Suppressor macrophage treated with lipopolysaccharide for 1 hour (primary cell): ENCODE data around the gene CNPY4.
"Not testable (repeated sequence)": the region's sequence is repeated elsewhere in the genome, so short reads cannot be mapped to it uniquely, and the experiment has no call there.

Experiments used
- DNase-seq, 3 donors: peaks; one replicate each; pipeline ENCODE4 v3.0.0-alpha.2; 2020 to 2022

The CNPY4 gene

DNA sequence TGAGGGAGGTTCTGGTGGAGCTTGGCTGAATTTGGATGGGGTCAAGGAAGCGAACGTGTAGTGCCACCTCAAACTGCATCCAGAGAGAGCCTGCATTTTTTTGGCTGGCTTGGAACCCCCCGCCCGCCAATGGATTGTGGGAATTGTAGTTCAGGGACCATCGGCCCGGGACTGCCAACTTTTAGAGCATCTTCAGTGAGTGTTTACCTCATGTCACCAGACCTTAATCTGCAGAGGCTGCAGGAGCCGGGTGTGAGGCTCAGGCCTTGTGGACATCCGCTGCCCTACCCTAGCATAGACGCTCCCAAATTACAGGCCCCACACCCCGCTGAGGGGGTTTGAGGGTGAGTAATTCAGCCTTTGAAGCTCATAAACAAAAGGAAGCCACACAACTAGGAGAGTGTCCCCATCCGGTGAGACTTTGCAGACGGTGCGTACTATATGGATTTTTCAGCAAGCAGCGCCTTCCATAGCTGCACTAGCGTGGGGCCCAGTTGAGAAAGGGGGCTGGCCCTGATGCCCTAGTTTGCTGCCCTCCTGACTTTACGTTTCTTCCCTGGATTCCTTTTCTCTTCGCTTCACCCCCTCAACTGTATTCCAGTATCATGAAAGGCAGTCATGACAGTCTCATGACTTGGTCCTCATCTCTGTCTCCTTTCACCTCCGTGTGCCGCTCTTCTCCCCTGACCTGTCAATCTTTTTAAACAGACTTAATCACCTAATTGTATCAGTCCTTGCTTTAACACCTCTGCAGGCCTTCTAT lies 717 bp downstream of the CNPY4 start:
- DNase-seq: peak in 2 of 3 donors; percentile 60 to 63

DNA sequence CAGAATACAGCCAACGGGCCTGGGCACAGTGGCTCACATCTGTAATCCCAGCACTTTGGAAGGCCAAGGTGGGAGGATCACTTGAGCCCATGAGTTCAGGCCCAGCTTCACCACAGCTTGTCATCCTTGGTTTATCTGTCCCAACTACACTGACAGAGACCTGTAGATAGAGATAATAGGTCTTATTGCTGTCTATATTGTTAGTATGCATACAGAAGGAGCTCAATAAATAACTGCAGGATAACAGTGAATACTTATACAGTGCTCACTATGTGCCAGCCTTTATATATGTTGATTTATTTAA lies 1.3 kb downstream of the CNPY4 start:
- no peak for DNase-seq

DNA sequence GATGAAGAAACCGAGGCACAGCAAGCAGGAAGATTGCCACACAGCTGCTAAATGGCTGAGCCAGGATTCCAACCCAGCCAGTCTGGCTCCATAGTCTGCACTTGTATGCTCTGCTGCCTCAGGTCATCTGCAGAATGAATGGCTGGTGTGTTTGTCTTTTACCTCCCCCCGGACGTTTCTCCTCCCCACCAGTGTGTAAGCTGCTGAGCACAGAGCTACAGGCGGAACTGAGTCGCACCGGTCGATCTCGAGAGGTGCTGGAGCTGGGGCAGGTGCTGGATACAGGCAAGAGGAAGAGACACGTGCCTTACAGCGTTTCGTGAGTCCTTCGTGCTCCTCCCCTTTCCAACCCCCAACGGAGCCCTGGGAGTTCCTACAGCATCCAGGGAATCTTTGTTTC lies 2.6 kb downstream of the CNPY4 start:
- no peak for DNase-seq

DNA sequence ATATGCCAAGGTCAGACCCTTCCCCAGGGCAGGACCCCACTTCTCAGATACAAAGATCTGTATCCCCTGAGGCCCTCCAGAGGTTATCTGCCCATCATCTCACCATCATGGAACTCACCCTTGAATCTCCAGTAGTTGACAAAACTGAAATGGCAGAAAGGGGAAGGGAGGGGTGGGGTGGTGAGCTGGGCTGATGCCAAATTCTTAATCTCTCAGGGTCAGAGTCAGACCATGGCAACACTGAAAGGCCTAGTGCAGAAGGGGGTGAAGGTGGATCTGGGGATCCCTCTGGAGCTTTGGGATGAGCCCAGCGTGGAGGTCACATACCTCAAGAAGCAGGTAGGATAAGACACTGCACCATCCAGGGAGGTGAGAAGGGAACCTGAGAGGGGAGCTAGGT lies 3.1 kb downstream of the CNPY4 start:
- DNase-seq: no peak

- no peak for DNase-seq
Measured at GRCh38 chr7:100124301-100125230, 5.1 kb downstream of the CNPY4 start.

GRCh38 chr7:100126239-100126930 lies 7.0 kb downstream of the CNPY4 start:
- DNase-seq: no peak

GRCh38 chr7:100126931-100127865 lies 7.8 kb downstream of the CNPY4 start, which contains the start of gene MBLAC1:
Gene MBLAC1 (plus strand): TSS chr7:100126967. CDS start chr7:100127396, 429 bp downstream.
- DNase-seq: peak; percentile 86 to 94 (median 92)

GRCh38 chr7:100127866-100128636 lies 8.6 kb downstream of the CNPY4 start:
- DNase-seq: peak in 1 of 3 donors; percentile 20

GRCh38 chr7:100128637-100128963 lies 9.2 kb downstream of the CNPY4 start:
- DNase-seq: no peak

GRCh38 chr7:100130220-100130607 lies 10.8 kb downstream of the CNPY4 start:
- not testable (repeated sequence) for DNase-seq

- peak; percentile 79 to 85 (median 84) for DNase-seq
Measured at GRCh38 chr7:100130608-100131453, 11.4 kb downstream of the CNPY4 start.

DNA sequence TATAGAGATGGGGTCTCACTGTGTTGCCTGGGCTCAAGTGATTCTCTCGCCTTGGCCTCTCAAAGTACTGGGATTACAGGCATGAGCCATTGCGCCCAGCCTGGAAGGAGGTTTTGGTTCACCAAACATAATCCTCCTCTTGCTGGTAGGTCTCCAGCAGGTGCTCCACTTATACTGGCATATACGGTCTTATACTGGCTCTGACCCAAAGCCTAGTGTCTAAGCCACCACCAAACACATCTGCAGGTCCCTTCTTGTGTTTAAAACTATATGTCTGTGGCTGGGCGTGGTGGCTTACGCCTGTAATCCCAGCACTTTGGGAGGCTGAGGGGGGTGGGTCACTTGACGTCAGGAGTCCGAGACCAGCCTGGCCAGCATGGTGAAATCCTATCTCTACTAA lies 12.7 kb downstream of the CNPY4 start:
- DNase-seq: no peak

DNA sequence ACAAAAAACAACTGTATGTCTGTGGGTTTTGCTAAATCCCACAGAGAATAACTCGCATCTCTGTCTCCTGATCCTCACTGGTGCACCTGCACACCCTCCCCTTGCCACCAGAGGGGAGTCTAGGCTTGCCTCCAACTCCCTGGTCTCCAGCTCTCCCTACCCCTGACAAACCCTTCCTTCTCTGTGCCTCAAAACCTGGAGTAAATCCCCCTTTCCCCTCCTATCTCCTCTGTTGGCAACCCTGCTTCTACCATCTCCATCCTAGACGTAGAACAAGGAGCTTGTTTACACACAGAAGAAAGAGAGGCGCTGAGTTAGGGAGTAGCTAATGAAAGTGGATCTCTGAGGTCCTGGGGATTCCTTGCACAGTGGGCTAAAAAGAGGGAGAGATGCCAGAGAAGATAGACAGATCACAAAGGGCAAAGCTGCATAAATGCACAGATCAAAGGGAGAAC lies 13.3 kb downstream of the CNPY4 start:
- DNase-seq: peak; percentile 77 to 84 (median 80)

- DNase-seq: no peak
Measured at GRCh38 chr7:100137851-100138760, 18.7 kb downstream of the CNPY4 start.

DNA sequence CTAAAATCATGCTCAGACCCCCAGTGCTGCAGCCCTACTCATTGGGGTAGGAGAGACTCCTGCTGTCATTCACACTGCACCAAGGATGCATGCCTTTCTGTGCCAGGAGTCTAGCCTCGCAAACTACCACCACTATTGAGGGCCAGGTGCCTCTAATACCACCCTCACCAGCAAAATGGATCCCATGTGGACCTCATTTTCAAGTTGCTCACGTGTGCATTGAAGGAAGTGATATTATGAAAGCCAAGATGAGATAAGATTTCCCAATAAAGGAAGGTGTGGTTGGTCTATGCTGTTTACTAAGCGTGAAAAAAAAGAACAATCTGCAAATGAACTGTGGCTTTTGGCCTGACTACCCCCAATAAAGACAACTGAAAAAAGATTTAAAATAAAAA lies 22.1 kb downstream of the CNPY4 start:
- no peak for DNase-seq

GRCh38 chr7:100142461-100142860 lies 23.0 kb downstream of the CNPY4 start:
- DNase-seq: no peak

DNA sequence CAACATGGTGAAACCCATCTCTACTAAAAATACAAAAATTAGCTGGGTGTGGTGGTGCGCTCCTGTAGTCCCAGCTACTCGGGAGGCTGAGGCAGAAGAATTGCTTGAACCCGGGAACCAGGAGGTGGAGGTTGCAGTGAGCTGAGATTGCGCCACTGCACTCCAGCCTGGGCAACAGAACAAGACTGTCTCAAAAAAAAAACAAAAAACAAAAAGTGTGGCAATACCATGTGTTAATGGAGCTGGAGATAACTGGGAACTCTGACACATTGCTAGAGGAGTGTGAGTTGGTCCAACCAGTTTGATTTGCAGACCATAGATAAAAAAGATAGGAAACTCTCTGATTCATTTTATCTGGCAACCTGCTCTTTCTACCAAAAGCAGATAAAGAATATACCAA lies 26.9 kb downstream of the CNPY4 start:
- DNase-seq: not testable (repeated sequence)

GRCh38 chr7:100147278-100147677 lies 27.8 kb downstream of the CNPY4 start:
- no peak for DNase-seq

DNA sequence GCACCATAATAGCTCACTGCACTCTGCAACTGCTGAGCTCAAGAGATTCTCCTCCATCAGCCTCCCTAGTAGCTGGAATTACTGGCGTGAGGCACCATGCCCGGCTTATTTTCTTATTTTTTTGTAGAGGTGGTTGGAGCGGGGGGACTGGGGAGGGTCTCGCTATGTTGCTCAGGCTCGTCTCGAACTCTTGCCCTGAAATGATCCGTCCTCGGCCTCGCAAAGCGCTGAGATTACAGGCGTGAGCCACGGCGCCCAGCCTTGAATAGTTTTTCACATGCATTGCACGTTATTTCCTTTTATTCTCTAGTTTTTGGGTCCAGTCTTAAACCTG lies 28.8 kb downstream of the CNPY4 start:
- no peak for DNase-seq
